ENCODE measurements around the gene MGARP. TPM values are rescaled to one million over a fixed set of nuclear protein-coding genes. Genes with fewer than 3 reads are reported as not detected.

Gene MGARP
- total RNA-seq, 1 experiment from 2014 or later = 0.22 TPM

DNA sequence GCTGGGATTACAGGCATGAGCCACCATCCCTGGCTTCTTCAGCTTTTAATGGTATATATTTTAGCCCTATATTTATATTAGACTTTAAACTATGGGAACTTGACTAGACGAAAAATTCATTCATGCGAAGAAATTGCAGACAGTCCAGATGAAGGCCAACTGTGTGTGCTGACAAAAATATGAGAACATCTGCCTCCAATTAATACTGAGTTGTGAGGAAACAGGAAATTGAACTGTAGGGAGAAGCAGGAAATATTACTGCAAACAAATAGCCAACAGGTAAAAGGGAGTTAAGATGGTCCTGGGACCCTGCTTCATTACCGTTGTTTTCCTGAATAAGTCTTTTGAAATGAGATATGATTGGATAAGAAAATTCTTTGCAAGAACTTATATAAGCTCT lies 26.3 kb downstream of the MGARP start:
- CTCF ChIA-PET = no interaction called here
- no peak overlapping the region for H3K4me3 ChIP-seq (replicated peaks in 1 of 2; ENCODE audit: low read depth in 1 of 2, low read length in 2 of 2)
- no peak overlapping the region for H3K4me2 ChIP-seq (ENCODE audit: low read length)
- no TSS peak for BruUV-seq (replicated peaks)
- H3K27me3 ChIP-seq (ENCODE audit: insufficient read depth, low read length) = no peaks in the 10 kb centered on the region
- no peaks in the 10 kb centered on the region for H3K9me3 ChIP-seq (ENCODE audit: control insufficient read depth in 1 of 2, insufficient read depth in 1 of 2, low read depth in 1 of 2, low read length in 2 of 2)
- H2AFZ ChIP-seq (ENCODE audit: low read depth, low read length, poor library complexity, severe bottlenecking) = peak overlapping the region; percentile 11
- intact Hi-C loops (cut with micrococcal nuclease) = no loop called here
- no peaks in the 10 kb centered on the region for H3K36me3 ChIP-seq (ENCODE audit: control insufficient read depth in 1 of 2, insufficient read depth in 2 of 2, low read length in 2 of 2)
- no peaks in the 10 kb centered on the region for H3K9me2 ChIP-seq (ENCODE audit: insufficient read depth)
- no peak overlapping the region for H3K9ac ChIP-seq (ENCODE audit: low read length)
- TF ChIP-seq, protein P1, sequence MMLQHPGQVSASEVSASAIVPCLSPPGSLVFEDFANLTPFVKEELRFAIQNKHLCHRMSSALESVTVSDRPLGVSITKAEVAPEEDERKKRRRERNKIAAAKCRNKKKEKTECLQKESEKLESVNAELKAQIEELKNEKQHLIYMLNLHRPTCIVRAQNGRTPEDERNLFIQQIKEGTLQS (IDR thresholded peaks at IDR 0.05) = no peak
- TF ChIP-seq REST (IDR thresholded peaks at IDR 0.05; ENCODE audit: low read depth) (no peak), SP1 (IDR thresholded peaks at IDR 0.05; ENCODE audit: low read depth) (no peak), EZH2phosphoT487 (IDR thresholded peaks at IDR 0.05; ENCODE audit: borderline replicate concordance) (no peak), POLR2A (IDR thresholded peaks at IDR 0.05; ENCODE audit: borderline replicate concordance, extremely low read depth, insufficient read depth, insufficient read length) (no peak), YY1 (IDR thresholded peaks at IDR 0.05; ENCODE audit: extremely low read depth, insufficient replicate concordance, low read depth, low read length) (no peak), SIN3A (IDR thresholded peaks at IDR 0.05; ENCODE audit: low read depth) (no peak), SRF (IDR thresholded peaks at IDR 0.05; ENCODE audit: low read depth) (no peak), MAX (IDR thresholded peaks at IDR 0.05) (no peak), JUND (IDR thresholded peaks at IDR 0.05) (no peak), POLR2AphosphoS5 (IDR thresholded peaks at IDR 0.05; ENCODE audit: low read depth, low read length) (no peak), CBX3 (IDR thresholded peaks at IDR 0.05; ENCODE audit: low read depth) (no peak)
- TF ChIP-seq, protein P2, sequence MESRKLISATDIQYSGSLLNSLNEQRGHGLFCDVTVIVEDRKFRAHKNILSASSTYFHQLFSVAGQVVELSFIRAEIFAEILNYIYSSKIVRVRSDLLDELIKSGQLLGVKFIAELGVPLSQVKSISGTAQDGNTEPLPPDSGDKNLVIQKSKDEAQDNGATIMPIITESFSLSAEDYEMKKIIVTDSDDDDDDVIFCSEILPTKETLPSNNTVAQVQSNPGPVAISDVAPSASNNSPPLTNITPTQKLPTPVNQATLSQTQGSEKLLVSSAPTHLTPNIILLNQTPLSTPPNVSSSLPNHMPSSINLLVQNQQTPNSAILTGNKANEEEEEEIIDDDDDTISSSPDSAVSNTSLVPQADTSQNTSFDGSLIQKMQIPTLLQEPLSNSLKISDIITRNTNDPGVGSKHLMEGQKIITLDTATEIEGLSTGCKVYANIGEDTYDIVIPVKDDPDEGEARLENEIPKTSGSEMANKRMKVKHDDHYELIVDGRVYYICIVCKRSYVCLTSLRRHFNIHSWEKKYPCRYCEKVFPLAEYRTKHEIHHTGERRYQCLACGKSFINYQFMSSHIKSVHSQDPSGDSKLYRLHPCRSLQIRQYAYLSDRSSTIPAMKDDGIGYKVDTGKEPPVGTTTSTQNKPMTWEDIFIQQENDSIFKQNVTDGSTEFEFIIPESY (IDR thresholded peaks at IDR 0.05; ENCODE audit: extremely low read depth, insufficient replicate concordance, low read length) = no peak
- RAD21 ChIA-PET (ENCODE audit: low non-redundant PET in 1 of 2, low total read pairs in 2 of 2, uncharacterized antibody in 2 of 2, unreplicated experiment in 2 of 2) = no interaction called here
- DNase-seq (ENCODE audit: low read depth, low spot score) (no peak), ATAC-seq (no peak)
- H4K20me1 ChIP-seq (ENCODE audit: insufficient read depth) = no peaks in the 10 kb centered on the region
- POLR2A ChIA-PET = no interaction called here
- no peaks in the 10 kb centered on the region for H3K79me2 ChIP-seq (ENCODE audit: insufficient read depth, low read length)
- H3K27ac ChIP-seq (ENCODE audit: low read depth, low read length) = no peak overlapping the region
- H3K4me1 ChIP-seq (ENCODE audit: control insufficient read depth in 1 of 2, insufficient read depth in 2 of 2, low read length in 2 of 2) = no peaks in the 10 kb centered on the region

All from HCT116 (cell line).